Adrenal gland (tissue), 12 donors: ENCODE data around the gene PACS1. TPM values are rescaled to one million over a fixed set of nuclear protein-coding genes. Genes with fewer than 3 reads are reported as not detected.
A peak's percentile ranks its signal among the peaks of the same experiment; 100 is the strongest.

Experiments
- DNase-seq, 7 donors: peaks; one replicate each; pipeline ENCODE4 v3.0.0-alpha.2; 2019 to 2020
- H3K27ac ChIP-seq, 5 donors: fragments of 200-600 bp; sonication (generic) in 4 of 5; 1 replicate in 3 of 5; 2 replicates in 2 of 5; pipeline versions ENCODE4 v1.5.1 to v1.8.0; 2016 to 2020; ENCODE audit warnings: mild to moderate bottlenecking in 1 of 5
- H3K27me3 ChIP-seq: fragments of 200-600 bp; 2 replicates; pipeline ENCODE4 v1.8.0; 2021
- H3K36me3 ChIP-seq, 2 donors: fragments of 200-600 bp; replicated peaks in 1 of 2; 1 replicate in 1 of 2; 2 replicates in 1 of 2; pipeline versions ENCODE4 v1.5.1 to v1.8.0; 2018 to 2022
- H3K4me1 ChIP-seq, 2 donors: fragments of 200-600 bp; replicated peaks in 1 of 2; 1 replicate in 1 of 2; 2 replicates in 1 of 2; pipeline versions ENCODE4 v1.5.1 to v1.8.0; 2018 to 2021
- H3K4me3 ChIP-seq, 4 donors: fragments of 200-600 bp; sonication (generic) in 3 of 4; one replicate each; pipeline ENCODE4 v1.5.1; 2016 to 2018
- H3K9me3 ChIP-seq, 3 donors: fragments of 200-600 bp; sonication (generic) in 1 of 3; replicated peaks in 1 of 3; 1 replicate in 2 of 3; 2 replicates in 1 of 3; pipeline versions ENCODE4 v1.5.1 to v1.8.0; 2016 to 2021
- CTCF ChIP-seq, 6 experiments: fragments of 450-650 bp in 4 of 6; fragments of 200-600 bp in 2 of 6; sonication (generic) in 1 of 6; IDR thresholded peaks; 1 replicate in 5 of 6; 2 replicates in 1 of 6; pipeline versions ENCODE4 v1.5.1 to v1.8.0; 2016 to 2021; ENCODE audit warnings: antibody characterized with exemption in 6 of 6, mild to moderate bottlenecking in 2 of 6, moderate library complexity in 1 of 6
- POLR2A ChIP-seq, 2 donors: fragments of 450-650 bp; IDR thresholded peaks; one replicate each; pipeline ENCODE4 v1.6.1; 2017; ENCODE audit warnings: antibody characterized with exemption in 2 of 2, mild to moderate bottlenecking in 2 of 2, moderate library complexity in 1 of 2
- WGBS, 4 donors: extraction: QIAGEN DNeasy Blood & Tissue Kit in 2 of 4; methylation state at CpG; one replicate each; pipeline versions ENCODE4 v1.1.5 to v1.1.7; 2013 to 2017; 5-methylcytosine and 5-hydroxymethylcytosine counted together
- intact Hi-C, 2 donors: fragments of 100-400 bp; cut with DNase I; formaldehyde crosslinking; loops; one replicate each; pipeline versions ENCODE4 v1.14.1 to v1.15.0; 2022 to 2023
- polyA plus RNA-seq, 3 donors: library from polyadenylated mRNA; stranded (reverse); fragments of 200-250 nt in 2 of 3; fragments of 350-450 nt in 1 of 3; fragmentation: Illumina TruSeq in 1 of 3; extraction: RNeasy Lipid Tissue Mini Kit (QIAGEN cat#74804) in 1 of 3; gene quantifications; one replicate each; pipeline ENCODE4 v1.2.3, GENCODE V29; 2013 to 2014
- total RNA-seq, 9 donors: library from RNA; depleted of rRNA in 4 of 9; stranded (reverse); fragments of >200 nt in 4 of 9; fragments of 120-200 nt in 1 of 9; fragmentation: NEBNext Ultra II Directional in 1 of 9; extraction: Animal tissue kit (Norgen Biotek cat#: 25700) in 1 of 9; gene quantifications; one replicate each; pipeline versions ENCODE4 v1.1.0 to v1.2.4, GENCODE V29; 2013 to 2023
- donor health status: healthy with polysubstance abuse.
- donor health status: Bipolar disorder and iron deficiency.
- donor health status: DM: yes; HTN: yes; CAD: no.
- donor health status: DM: no; HTN: no; CAD: no.
- donor health status: DM: no; HTN: no; CAD: no.
- donor health status: DM: yes; HTN: yes; CAD: no.

PACS1 gene
- total and polyA plus RNA-seq, 12 donors, result 21.1 to 60.5 (median 38.2) TPM

GRCh38 chr11:66080055-66080817 is 10.2 kb downstream of the PACS1 start:
- H3K4me1 ChIP-seq, result peaks cover 28 to 54% of the 10 kb centered on the region in 2 donors

GRCh38 chr11:66081505-66081904 is 11.4 kb downstream of the PACS1 start:
- intact Hi-C loops, result no loop called here
- TF ChIP-seq CTCF (IDR thresholded peaks at IDR 0.05) (no peak), POLR2A (IDR thresholded peaks at IDR 0.05) (no peak)
- peak overlapping the region in 2 of 5 donors; percentile 19 to 30 for H3K27ac ChIP-seq
- H3K4me1 ChIP-seq, result peaks cover 32 to 59% of the 10 kb centered on the region in 2 donors
- 20 to 49% (median 38%) methylated on average over 5 of the region's 5 CpGs for WGBS, 4 donors
- H3K27me3 ChIP-seq, result no peaks in the 10 kb centered on the region
- DNase-seq, result peak; percentile 20 to 68 (median 37)
- H3K36me3 ChIP-seq, result no peaks in the 10 kb centered on the region
- H3K9me3 ChIP-seq, result no peaks in the 10 kb centered on the region
- no peak overlapping the region for H3K4me3 ChIP-seq

More at GRCh38 chr11:66080055-66080817, 10.2 kb downstream of the PACS1 start:
- H3K27ac ChIP-seq, result peak overlapping the region in 3 of 5 donors; percentile 19 to 66 (median 28)
- no peaks in the 10 kb centered on the region for H3K27me3 ChIP-seq
- TF ChIP-seq CTCF (IDR thresholded peaks at IDR 0.05) (no peak), POLR2A (IDR thresholded peaks at IDR 0.05) (no peak)
- intact Hi-C loops, result no loop called here
- no peaks in the 10 kb centered on the region for H3K9me3 ChIP-seq
- WGBS, 4 donors, result 61 to 67% (median 63%) methylated on average over 9 of the region's 9 CpGs
- no peaks in the 10 kb centered on the region for H3K36me3 ChIP-seq
- DNase-seq, result peak; percentile 53 to 81 (median 76)
- no peak overlapping the region for H3K4me3 ChIP-seq

- H3K27ac ChIP-seq, result peak overlapping the region in 3 of 5 donors; percentile 31 to 60 (median 50)
- no peak overlapping the region for H3K4me3 ChIP-seq
- H3K4me1 ChIP-seq, result peaks cover 32 to 59% of the 10 kb centered on the region in 2 donors
- intact Hi-C loops, result no loop called here
- no peaks in the 10 kb centered on the region for H3K27me3 ChIP-seq
- H3K36me3 ChIP-seq, result no peaks in the 10 kb centered on the region
- WGBS, 4 donors, result 24 to 25% (median 25%) methylated on average over 4 of the region's 4 CpGs
- TF ChIP-seq POLR2A (IDR thresholded peaks at IDR 0.05), result no peak
- no peak for TF ChIP-seq CTCF (IDR thresholded peaks at IDR 0.05)
- H3K9me3 ChIP-seq, result no peaks in the 10 kb centered on the region
- peak in 5 of 7 donors; percentile 3 to 54 (median 29) for DNase-seq
These were observed 13.1 kb downstream of the PACS1 start for GRCh38 chr11:66082946-66083698.

- Histone ChIP-seq H3K36me3 (no peaks in the 10 kb centered on the region), H3K27me3 (no peaks in the 10 kb centered on the region), H3K9me3 (no peaks in the 10 kb centered on the region), H3K4me1 (peaks cover 32 to 59% of the 10 kb centered on the region in 2 donors), H3K27ac (peak overlapping the region in 3 of 5 donors; percentile 3 to 50 (median 31)), H3K4me3 (no peak overlapping the region)
- intact Hi-C loops, result no loop called here
- DNase-seq, result peak in 1 of 7 donors; percentile 8
- TF ChIP-seq CTCF (IDR thresholded peaks at IDR 0.05) (no peak), POLR2A (IDR thresholded peaks at IDR 0.05) (no peak)
- 92 to 94% (median 93%) methylated on average over 3 of the region's 3 CpGs for WGBS, 4 donors
These were observed 13.7 kb downstream of the PACS1 start for GRCh38 chr11:66083767-66084166.
